Cardiac muscle cell (in vitro differentiated cells and primary cell): ENCODE data around the gene NCK1. TPM values are rescaled to one million over a fixed set of nuclear protein-coding genes. Genes with fewer than 3 reads are reported as not detected.

Source experiments
- DNase-seq, 2 donors: peaks; one replicate each; pipeline versions ENCODE4 v3.0.0 to v3.0.0-alpha.2; 2010 to 2017; ENCODE audit warnings: low read depth in 1 of 2, low spot score in 1 of 2
- H3K27ac ChIP-seq: fragments of 200-600 bp; sonication (generic); 2 replicates; pipeline ENCODE4 v1.5.1; 2016
- H3K27me3 ChIP-seq: fragments of 200-600 bp; sonication (generic); 2 replicates; pipeline ENCODE4 v1.6.0; 2016; ENCODE audit warnings: control low read depth
- H3K36me3 ChIP-seq: fragments of 200-600 bp; sonication (generic); 2 replicates; pipeline ENCODE4 v1.5.1; 2016; ENCODE audit warnings: control low read depth
- H3K4me1 ChIP-seq: fragments of 200-600 bp; sonication (generic); 2 replicates; pipeline ENCODE4 v1.8.1; 2017; ENCODE audit warnings: low read depth, mild to moderate bottlenecking, mixed run types
- H3K4me3 ChIP-seq: fragments of 200-600 bp; sonication (generic); 2 replicates; pipeline ENCODE4 v1.5.1; 2016; ENCODE audit warnings: mild to moderate bottlenecking
- H3K9me3 ChIP-seq: fragments of 200-600 bp; sonication (generic); 2 replicates; pipeline ENCODE4 v1.5.1; 2017; ENCODE audit warnings: low read depth, mild to moderate bottlenecking, control low read depth
- CTCF ChIP-seq: IDR thresholded peaks from 2 replicates; pipeline ENCODE4 v1.5.1; 2012; ENCODE audit warnings: low read depth, mild to moderate bottlenecking, low read length
- polyA plus RNA-seq: library from polyadenylated mRNA; unstranded; fragments of >200 nt; fragmentation: Nextera tagmentation; extraction: Ambion mirVana; gene quantifications from 2 replicates; pipeline ENCODE4 v1.2.1, GENCODE V29; 2016
- total RNA-seq: library from RNA; depleted of rRNA; stranded (reverse); fragments of >200 nt; gene quantifications from 2 replicates; pipeline ENCODE4 v1.2.3, GENCODE V29; 2016

Gene NCK1
- total and polyA plus RNA-seq, 2 experiments from 2014 or later = 24.6 to 30.3 TPM

- Histone ChIP-seq H3K9me3 (no peaks in the 10 kb centered on the region), H3K36me3 (no peaks in the 10 kb centered on the region), H3K4me3 (no peak overlapping the region), H3K4me1 (no peaks in the 10 kb centered on the region), H3K27me3 (no peaks in the 10 kb centered on the region), H3K27ac (no peak overlapping the region)
- DNase-seq = no peak
- no peak for TF ChIP-seq CTCF
Observed at GRCh38 chr3:136906725-136907124, 44.7 kb downstream of the NCK1 start.

GRCh38 chr3:136908297-136908696 lies 46.3 kb downstream of the NCK1 start:
- Histone ChIP-seq H3K9me3 (no peaks in the 10 kb centered on the region), H3K27me3 (no peaks in the 10 kb centered on the region), H3K4me1 (no peaks in the 10 kb centered on the region), H3K4me3 (no peak overlapping the region), H3K36me3 (no peaks in the 10 kb centered on the region), H3K27ac (no peak overlapping the region)
- DNase-seq = no peak
- no peak for TF ChIP-seq CTCF

- no peaks in the 10 kb centered on the region for H3K9me3 ChIP-seq
- H3K27ac ChIP-seq = no peak overlapping the region
- no peak for DNase-seq
- no peak for TF ChIP-seq CTCF
- H3K4me3 ChIP-seq = no peak overlapping the region
- H3K36me3 ChIP-seq = no peaks in the 10 kb centered on the region
- no peaks in the 10 kb centered on the region for H3K27me3 ChIP-seq
- no peaks in the 10 kb centered on the region for H3K4me1 ChIP-seq
Observed at GRCh38 chr3:136909187-136909586, 47.2 kb downstream of the NCK1 start.

GRCh38 chr3:136910697-136911096 lies 48.7 kb downstream of the NCK1 start:
- no peak for DNase-seq
- no peaks in the 10 kb centered on the region for H3K9me3 ChIP-seq
- H3K36me3 ChIP-seq = no peaks in the 10 kb centered on the region
- H3K27me3 ChIP-seq = no peaks in the 10 kb centered on the region
- no peaks in the 10 kb centered on the region for H3K4me1 ChIP-seq
- H3K4me3 ChIP-seq = no peak overlapping the region
- TF ChIP-seq CTCF = no peak
- H3K27ac ChIP-seq = no peak overlapping the region

- no peak for TF ChIP-seq CTCF
- Histone ChIP-seq H3K4me1 (peaks cover 9% of the 10 kb centered on the region), H3K4me3 (no peak overlapping the region), H3K27me3 (no peaks in the 10 kb centered on the region), H3K36me3 (no peaks in the 10 kb centered on the region), H3K27ac (no peak overlapping the region), H3K9me3 (no peaks in the 10 kb centered on the region)
- no peak for DNase-seq
Observed at GRCh38 chr3:136913168-136913567, 51.2 kb downstream of the NCK1 start.

- Histone ChIP-seq H3K27me3 (no peaks in the 10 kb centered on the region), H3K4me3 (no peak overlapping the region), H3K9me3 (no peaks in the 10 kb centered on the region), H3K4me1 (peaks cover 9% of the 10 kb centered on the region), H3K27ac (no peak overlapping the region), H3K36me3 (no peaks in the 10 kb centered on the region)
- TF ChIP-seq CTCF = no peak
- DNase-seq = no peak
Observed at GRCh38 chr3:136914739-136915138, 52.7 kb downstream of the NCK1 start.
